ENCODE results near the gene PCDHGA10. TPM values are rescaled to one million over a fixed set of nuclear protein-coding genes. Genes with fewer than 3 reads are reported as not detected.
"Not testable (repeated sequence)": the region's sequence is repeated elsewhere in the genome, so short reads cannot be mapped to it uniquely, and the experiment has no call there.

The PCDHGA10 gene
- polyA plus RNA-seq, 4 donors = 3.1 to 3.8 (median 3.6) TPM

DNA sequence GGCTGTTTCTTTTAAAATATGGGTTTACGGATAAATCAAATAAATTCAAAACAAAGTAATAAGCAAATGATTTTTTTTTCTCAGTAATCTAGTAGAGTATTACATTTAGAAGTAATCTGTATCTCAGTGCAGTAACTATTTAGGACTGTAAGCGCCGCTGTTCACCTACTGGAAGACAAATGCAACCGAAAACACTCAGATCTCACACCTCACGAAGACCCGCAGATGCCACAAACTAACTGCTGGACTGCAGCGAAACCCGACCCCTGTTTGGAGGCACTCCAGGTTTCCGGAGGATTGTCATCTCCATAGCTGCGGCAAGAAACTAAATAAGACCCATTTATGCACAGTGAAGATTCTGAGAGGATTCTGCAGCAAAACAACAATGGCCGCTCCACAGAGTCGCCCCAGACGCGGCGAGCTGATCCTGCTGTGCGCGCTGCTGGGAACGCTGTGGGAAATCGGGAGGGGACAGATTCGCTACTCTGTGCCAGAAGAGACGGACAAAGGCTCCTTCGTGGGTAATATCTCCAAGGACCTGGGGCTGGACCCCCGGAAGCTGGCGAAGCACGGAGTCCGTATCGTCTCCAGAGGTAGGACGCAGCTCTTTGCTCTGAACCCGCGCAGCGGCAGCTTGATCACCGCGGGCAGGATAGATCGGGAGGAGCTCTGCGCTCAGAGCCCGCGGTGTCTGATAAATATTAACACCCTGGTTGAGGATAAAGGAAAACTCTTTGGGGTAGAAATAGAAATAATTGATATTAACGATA is 20.2 kb upstream of the PCDHGA10 start, which contains the start of gene PCDHGA8:
Gene PCDHGA8 (plus strand): TSS at position 205 of the 770 bp plus-strand sequence. CDS start 181 bp downstream, at position 386.
- no peak for DNase-seq (ENCODE audit: low read depth in 4 of 4, low spot score in 2 of 4)

DNA sequence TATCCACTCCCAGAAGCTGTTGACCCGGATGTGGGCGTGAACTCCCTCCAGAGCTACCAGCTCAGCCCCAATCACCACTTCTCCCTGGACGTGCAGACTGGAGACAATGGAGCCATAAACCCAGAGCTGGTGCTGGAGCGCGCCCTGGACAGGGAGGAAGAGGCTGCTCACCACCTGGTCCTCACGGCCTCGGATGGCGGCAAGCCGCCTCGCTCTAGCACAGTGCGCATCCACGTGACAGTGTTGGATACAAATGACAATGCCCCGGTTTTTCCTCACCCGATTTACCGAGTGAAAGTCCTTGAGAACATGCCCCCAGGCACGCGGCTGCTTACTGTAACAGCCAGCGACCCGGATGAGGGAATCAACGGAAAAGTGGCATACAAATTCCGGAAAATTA is 19.5 kb upstream of the PCDHGA10 start:
- no peak for DNase-seq (ENCODE audit: low read depth in 4 of 4, low spot score in 2 of 4)

DNA sequence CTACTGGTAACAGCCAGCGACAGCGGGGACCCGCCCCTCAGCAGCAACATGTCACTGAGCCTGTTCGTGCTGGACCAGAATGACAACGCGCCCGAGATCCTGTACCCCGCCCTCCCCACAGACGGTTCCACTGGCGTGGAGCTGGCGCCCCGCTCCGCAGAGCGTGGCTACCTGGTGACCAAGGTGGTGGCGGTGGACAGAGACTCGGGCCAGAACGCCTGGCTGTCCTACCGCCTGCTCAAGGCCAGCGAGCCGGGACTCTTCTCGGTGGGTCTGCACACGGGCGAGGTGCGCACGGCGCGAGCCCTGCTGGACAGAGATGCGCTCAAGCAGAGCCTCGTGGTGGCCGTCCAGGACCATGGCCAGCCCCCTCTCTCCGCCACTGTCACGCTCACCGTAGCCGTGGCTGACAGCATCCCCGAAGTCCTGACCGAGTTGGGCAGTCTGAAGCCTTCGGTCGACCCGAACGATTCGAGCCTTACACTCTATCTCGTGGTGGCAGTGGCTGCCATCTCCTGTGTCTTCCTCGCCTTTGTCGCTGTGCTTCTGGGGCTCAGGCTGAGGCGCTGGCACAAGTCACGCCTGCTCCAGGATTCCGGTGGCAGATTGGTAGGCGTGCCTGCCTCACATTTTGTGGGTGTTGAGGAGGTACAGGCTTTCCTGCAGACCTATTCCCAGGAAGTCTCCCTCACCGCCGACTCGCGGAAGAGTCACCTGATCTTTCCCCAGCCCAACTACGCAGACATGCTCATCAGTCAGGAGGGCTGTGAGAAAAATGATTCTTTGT is 18.2 kb upstream of the PCDHGA10 start:
- DNase-seq (ENCODE audit: low read depth in 4 of 4, low spot score in 2 of 4) = not testable (repeated sequence)

DNA sequence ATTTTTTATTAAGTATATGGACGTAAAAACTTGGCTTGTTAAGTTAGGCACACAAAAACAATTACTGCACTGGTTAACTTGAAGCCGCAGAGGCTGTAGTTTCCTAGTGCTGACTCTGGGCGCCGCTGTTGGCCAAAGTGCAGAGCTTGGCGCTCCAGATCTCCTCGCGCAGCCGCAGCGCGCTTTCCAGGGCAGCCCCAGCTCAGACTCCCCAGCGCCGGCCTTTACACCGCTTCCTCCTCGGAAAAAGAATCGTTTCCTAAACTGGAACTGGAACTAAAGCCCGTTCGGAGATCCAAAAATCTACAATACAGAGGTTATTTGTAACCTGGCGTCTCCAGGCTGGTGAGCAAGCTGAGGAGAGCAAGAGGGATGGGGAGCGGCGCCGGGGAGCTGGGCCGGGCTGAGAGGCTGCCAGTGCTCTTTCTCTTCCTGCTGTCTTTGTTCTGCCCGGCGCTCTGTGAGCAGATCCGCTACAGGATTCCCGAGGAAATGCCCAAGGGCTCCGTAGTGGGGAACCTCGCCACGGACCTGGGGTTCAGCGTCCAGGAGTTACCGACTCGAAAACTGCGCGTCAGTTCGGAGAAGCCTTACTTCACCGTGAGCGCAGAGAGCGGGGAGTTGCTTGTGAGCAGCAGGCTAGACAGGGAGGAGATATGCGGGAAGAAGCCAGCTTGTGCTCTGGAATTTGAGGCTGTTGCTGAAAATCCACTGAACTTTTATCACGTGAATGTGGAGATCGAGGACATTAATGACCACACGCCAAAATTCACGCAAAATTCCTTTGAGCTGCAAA is 14.8 kb upstream of the PCDHGA10 start, which contains the start of gene PCDHGB5:
Gene PCDHGB5 (plus strand): TSS at position 192 of the 796 bp plus-strand sequence. CDS start 181 bp downstream, at position 373.
- DNase-seq (ENCODE audit: low read depth in 4 of 4, low spot score in 2 of 4) = not testable (repeated sequence)

DNA sequence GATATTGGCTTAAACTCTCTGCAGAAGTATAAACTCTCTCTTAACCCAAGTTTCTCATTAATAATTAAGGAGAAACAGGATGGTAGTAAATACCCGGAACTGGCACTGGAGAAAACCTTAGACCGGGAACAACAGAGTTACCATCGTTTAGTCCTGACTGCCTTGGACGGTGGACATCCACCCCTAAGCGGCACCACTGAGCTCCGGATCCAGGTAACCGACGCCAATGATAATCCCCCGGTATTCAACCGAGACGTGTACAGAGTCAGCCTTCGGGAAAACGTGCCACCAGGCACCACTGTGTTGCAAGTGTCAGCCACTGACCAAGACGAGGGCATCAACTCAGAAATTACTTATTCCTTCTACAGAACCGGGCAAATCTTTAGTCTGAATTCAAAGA is 14.2 kb upstream of the PCDHGA10 start:
- DNase-seq (ENCODE audit: low read depth in 4 of 4, low spot score in 2 of 4) = no peak

DNA sequence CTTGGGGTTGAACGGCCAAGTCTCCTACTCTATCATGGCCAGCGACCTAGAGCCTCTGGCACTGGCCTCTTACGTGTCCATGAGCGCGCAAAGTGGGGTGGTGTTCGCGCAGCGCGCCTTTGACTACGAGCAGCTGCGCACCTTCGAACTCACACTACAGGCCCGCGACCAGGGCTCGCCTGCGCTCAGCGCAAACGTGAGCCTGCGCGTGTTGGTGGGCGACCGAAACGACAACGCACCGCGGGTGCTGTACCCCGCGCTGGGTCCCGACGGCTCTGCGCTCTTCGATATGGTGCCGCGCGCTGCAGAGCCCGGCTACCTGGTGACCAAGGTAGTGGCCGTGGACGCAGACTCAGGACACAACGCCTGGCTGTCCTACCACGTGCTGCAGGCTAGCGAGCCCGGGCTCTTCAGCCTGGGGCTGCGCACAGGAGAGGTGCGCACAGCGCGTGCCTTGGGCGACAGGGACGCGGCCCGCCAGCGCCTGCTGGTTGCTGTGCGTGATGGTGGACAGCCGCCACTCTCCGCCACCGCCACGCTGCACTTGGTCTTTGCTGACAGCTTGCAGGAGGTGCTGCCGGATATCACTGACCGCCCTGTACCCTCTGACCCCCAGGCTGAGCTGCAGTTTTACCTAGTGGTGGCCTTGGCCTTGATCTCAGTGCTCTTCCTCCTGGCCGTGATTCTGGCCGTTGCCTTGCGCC is 13.1 kb upstream of the PCDHGA10 start:
- no peak for DNase-seq (ENCODE audit: low read depth in 4 of 4, low spot score in 2 of 4)

DNA sequence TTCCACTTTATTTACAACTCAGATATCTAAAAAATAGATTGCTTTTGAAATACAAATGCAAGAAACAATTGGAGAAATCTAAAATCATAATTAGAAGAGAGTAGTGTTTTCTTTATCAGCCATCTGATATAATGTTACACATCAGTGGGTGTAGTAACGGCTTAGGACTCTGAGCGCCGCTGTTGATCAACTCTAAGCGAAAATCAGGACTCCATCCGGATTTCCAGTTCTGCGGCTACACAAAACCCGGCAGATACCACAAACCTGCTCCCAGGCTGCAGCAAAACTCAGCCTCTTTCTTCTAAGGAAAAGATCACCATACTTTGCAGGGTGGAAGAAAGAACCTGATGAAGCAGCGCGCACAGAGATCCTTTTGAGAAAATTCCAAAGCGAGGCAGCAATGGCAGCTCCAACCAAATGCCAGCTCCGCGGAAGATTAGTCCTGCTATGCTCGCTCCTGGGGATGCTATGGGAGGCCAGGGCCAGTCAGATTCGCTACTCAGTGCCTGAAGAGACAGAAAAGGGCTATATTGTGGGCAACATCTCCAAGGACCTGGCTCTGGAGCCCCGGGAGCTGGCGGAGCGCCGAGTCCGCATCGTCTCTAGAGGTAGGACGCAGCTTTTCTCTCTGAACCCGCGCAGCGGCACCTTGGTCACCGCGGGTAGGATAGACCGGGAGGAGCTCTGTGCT is 10.1 kb upstream of the PCDHGA10 start, which contains the start of gene PCDHGA9:
Gene PCDHGA9 (plus strand): TSS at position 226 of the 691 bp plus-strand sequence. CDS start 175 bp downstream, at position 401.
- DNase-seq (ENCODE audit: low read depth in 4 of 4, low spot score in 2 of 4) = no peak

DNA sequence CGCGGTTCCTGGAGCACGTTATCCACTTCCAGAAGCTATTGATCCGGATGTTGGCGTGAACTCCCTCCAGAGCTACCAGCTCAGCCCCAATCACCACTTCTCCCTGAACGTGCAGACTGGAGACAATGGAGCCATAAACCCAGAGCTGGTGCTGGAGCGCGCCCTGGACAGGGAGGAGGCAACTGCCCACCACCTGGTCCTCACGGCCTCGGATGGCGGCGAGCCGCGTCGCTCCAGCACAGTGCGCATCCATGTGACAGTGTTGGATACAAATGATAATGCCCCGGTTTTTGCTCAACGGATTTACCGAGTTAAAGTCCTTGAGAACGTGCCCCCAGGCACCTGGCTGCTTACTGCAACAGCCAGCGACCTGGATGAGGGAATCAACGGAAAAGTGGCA is 9.4 kb upstream of the PCDHGA10 start:
- DNase-seq (ENCODE audit: low read depth in 4 of 4, low spot score in 2 of 4) = no peak

DNA sequence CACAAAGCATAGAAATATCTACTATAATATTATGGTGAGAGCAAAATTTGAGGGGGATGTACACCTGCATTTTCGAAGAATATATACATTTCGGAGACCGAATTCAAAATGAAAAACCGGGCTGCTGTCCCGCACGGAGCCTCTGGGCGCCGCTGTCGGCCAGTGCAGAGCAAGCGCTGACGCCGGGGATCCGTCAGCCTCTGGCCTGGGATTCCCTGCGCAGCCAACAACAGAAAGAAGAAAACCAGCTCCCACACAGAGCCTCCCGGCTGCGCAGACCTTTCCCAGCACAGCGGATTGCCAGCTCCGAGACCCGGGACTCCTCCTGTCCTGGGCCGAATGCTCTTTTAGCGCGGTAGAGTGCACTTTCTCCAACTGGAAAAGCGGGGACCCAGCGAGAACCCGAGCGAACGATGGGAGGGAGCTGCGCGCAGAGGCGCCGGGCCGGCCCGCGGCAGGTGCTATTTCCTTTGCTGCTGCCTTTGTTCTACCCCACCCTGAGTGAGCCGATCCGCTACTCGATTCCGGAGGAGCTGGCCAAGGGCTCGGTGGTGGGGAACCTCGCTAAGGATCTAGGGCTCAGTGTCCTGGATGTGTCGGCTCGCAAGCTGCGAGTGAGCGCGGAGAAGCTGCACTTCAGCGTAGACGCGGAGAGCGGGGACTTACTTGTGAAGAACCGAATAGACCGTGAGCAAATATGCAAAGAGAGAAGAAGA is 4.8 kb upstream of the PCDHGA10 start, which contains the start of gene PCDHGB6:
Gene PCDHGB6 (plus strand): TSS at position 232 of the 716 bp plus-strand sequence. CDS start 182 bp downstream, at position 414.
- DNase-seq (ENCODE audit: low read depth in 4 of 4, low spot score in 2 of 4) = not testable (repeated sequence)

DNA sequence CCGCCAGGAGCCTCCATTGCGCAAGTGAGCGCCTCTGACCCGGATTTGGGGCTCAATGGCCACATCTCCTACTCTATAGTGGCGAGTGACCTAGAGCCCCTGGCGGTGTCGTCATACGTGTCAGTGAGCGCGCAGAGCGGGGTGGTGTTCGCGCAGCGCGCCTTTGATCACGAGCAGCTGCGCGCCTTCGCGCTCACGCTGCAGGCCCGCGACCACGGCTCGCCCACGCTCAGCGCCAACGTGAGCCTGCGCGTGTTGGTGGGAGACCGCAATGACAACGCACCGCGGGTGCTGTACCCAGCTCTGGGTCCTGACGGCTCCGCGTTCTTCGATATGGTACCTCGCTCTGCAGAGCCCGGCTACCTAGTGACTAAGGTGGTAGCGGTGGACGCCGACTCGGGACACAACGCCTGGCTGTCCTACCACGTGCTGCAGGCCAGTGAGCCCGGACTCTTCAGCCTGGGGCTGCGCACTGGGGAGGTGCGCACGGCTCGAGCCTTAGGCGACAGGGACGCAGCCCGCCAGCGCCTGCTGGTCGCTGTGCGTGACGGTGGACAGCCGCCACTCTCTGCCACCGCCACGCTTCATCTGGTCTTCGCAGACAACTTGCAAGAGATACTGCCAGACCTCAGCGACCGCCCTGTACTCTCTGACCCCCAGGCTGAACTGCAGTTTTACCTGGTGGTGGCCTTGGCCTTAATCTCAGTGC is 3.0 kb upstream of the PCDHGA10 start:
- DNase-seq (ENCODE audit: low read depth in 4 of 4, low spot score in 2 of 4) = no peak

DNA sequence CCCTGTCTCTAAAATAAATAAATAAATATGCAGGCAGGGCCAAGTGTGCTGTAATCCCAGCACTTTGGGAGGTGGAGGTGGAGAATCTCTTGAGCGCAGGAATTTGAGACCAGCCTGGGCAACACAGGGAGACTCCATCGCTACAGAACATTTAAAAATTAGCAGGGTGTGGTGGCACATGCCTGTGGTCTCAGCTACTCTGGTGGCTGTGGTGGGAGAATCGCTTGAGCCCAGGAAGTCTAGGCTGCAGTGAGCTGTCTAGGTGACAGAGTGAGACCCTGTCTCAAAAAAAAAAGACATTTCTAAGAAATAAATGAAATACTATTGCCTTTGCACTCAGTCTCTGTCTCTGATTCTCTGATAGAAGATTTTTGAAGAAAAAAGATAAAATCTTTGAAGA is 1.2 kb upstream of the PCDHGA10 start:
- no peak for DNase-seq (ENCODE audit: low read depth in 4 of 4, low spot score in 2 of 4)

DNA sequence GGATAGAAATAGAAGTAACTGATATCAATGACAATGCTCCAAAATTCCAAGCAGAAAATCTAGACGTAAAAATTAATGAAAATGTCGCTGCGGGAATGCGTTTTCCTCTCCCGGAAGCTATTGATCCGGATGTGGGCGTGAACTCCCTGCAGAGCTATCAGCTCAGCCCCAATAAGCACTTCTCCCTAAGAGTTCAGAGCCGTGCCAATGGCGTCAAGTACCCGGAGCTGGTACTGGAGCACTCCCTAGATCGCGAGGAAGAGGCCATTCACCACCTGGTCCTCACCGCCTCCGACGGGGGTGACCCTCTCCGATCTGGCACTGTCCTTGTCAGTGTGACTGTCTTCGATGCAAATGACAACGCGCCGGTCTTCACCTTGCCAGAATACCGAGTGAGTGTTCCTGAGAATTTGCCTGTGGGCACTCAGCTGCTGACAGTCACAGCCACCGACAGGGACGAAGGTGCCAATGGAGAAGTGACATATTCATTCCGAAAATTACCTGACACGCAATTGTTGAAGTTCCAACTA is 818 bp downstream of the PCDHGA10 start:
- no peak for DNase-seq (ENCODE audit: low read depth in 4 of 4, low spot score in 2 of 4)

DNA sequence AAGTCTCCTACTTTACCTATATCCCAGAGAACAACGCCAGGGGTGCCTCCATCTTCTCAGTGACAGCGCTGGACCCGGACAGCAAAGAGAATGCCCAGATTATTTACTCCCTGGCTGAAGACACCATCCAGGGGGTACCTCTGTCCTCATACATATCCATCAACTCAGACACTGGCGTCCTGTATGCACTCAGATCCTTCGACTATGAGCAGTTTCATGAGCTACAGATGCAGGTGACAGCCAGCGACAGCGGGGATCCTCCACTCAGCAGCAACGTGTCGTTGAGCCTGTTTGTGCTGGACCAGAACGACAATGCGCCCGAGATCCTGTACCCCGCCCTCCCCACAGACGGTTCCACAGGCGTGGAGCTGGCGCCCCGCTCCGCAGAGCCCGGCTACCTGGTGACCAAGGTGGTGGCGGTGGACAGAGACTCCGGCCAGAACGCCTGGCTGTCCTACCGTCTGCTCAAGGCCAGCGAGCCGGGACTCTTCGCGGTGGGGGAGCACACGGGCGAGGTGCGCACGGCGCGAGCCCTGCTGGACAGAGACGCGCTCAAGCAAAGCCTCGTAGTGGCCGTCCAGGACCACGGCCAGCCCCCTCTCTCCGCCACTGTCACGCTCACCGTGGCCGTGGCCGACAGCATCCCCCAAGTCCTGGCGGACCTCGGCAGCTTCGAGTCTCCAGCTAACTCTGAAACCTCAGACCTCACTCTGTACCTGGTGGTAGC is 1.9 kb downstream of the PCDHGA10 start:
- not testable (repeated sequence) for DNase-seq (ENCODE audit: low read depth in 4 of 4, low spot score in 2 of 4)

DNA sequence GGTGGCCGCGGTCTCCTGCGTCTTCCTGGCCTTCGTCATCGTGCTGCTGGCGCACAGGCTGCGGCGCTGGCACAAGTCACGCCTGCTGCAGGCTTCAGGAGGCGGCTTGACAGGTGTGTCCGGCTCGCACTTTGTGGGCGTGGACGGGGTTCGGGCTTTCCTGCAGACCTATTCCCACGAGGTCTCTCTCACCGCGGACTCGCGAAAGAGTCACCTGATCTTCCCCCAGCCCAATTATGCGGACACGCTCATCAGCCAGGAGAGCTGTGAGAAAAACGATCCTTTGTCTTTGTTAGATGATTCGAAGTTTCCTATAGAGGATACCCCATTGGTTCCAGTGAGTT is 2.5 kb downstream of the PCDHGA10 start:
- not testable (repeated sequence) for DNase-seq (ENCODE audit: low read depth in 4 of 4, low spot score in 2 of 4)

DNA sequence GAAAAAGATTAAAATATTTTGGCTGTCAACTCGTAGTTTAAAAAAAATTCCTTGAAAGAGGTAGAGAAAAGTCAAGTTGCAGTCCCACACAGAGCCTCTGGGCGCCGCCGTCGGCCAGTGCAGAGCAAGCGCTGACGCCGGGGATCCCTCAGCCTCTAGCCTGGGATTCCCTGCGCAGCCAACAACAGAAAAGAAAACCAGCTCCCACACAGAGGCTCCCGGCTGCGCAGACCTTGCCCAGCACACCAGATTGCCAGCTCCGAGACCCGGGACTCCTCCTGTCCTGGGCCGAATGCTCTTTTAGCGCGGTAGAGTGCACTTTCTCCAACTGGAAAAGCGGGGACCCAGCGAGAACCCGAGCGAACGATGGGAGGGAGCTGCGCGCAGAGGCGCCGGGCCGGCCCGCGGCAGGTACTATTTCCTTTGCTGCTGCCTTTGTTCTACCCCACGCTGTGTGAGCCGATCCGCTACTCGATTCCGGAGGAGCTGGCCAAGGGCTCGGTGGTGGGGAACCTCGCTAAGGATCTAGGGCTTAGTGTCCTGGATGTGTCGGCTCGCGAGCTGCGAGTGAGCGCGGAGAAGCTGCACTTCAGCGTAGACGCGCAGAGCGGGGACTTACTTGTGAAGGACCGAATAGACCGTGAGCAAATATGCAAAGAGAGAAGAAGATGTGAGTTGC is 4.8 kb downstream of the PCDHGA10 start, which contains the start of gene PCDHGB7:
Gene PCDHGB7 (plus strand): TSS at position 184 of the 679 bp plus-strand sequence. CDS start 183 bp downstream, at position 367.
- DNase-seq (ENCODE audit: low read depth in 4 of 4, low spot score in 2 of 4) = peak in 2 of 4 donors; percentile 29 to 43

DNA sequence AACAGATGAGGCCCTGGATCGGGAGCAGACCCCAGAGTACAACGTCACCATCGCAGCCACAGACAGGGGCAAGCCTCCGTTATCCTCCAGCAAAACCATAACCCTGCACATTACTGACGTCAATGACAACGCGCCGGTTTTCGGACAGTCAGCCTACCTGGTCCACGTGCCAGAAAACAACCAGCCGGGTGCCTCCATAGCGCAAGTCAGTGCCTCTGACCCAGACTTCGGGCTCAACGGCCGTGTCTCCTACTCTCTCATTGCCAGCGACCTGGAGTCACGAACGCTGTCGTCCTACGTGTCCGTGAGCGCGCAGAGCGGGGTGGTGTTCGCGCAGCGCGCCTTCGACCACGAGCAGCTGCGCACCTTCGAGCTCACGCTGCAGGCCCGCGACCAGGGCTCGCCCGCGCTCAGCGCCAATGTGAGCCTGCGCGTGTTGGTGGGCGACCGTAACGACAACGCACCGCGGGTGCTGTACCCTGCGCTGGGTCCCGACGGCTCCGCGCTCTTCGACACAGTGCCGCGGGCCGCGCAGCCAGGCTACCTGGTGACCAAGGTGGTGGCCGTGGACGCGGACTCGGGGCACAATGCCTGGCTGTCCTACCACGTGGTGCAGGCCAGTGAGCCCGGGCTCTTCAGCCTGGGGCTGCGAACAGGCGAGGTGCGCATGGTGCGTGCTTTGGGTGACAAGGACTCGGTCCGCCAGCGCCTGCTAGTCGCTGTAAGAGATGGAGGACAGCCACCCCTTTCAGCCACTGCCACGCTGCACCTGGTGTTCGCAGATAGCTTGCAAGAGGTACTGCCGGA is 6.5 kb downstream of the PCDHGA10 start:
- DNase-seq (ENCODE audit: low read depth in 4 of 4, low spot score in 2 of 4) = no peak
